ENCODE results near the gene SPINK13. TPM values are rescaled to one million over a fixed set of nuclear protein-coding genes. Genes with fewer than 3 reads are reported as not detected.
"Not testable (repeated sequence)": the region's sequence is repeated elsewhere in the genome, so short reads cannot be mapped to it uniquely, and the experiment has no call there.

The SPINK13 gene
- total RNA-seq: not detected
- long read RNA-seq: 0 reads

GRCh38 chr5:148268566-148268965 is at the start of gene SPINK13:
TSS of gene SPINK13 (plus strand) at chr5:148268794. CDS start at chr5:148270073, 1,279 bp downstream.
- DNase-seq (peak; percentile 30), ATAC-seq (peak; percentile 44 to 87)
- intact Hi-C loops (cut with DNase I): no loop called here

- intact Hi-C loops (cut with DNase I): loop anchor here in 1 of 2 donors (2.0 kb wide), 1 partner anchor 59 kb away; no protein-coding TSS in a partner anchor
- no peak for ATAC-seq
- no peak for DNase-seq
Measured at GRCh38 chr5:148221508-148221907, 47.1 kb upstream of the SPINK13 start.

GRCh38 chr5:148224117-148224742 is 44.4 kb upstream of the SPINK13 start:
- intact Hi-C loops (cut with DNase I): no loop called here
- no peak for ATAC-seq
- no peak for DNase-seq

- no peak for DNase-seq
- no peak for ATAC-seq
- intact Hi-C loops (cut with DNase I): no loop called here
Measured at GRCh38 chr5:148228392-148228984, 40.1 kb upstream of the SPINK13 start.

GRCh38 chr5:148229840-148230239 is 38.8 kb upstream of the SPINK13 start:
- no peak for DNase-seq
- no peak for ATAC-seq
- intact Hi-C loops (cut with DNase I): no loop called here

GRCh38 chr5:148230240-148230639 is 38.4 kb upstream of the SPINK13 start:
- DNase-seq (no peak), ATAC-seq (no peak)
- intact Hi-C loops (cut with DNase I): no loop called here

GRCh38 chr5:148237785-148238417 is 30.7 kb upstream of the SPINK13 start:
- no peak for ATAC-seq
- intact Hi-C loops (cut with DNase I): no loop called here
- DNase-seq: no peak

- intact Hi-C loops (cut with DNase I): no loop called here
- DNase-seq (no peak), ATAC-seq (no peak)
Measured at GRCh38 chr5:148238418-148238794, 30.2 kb upstream of the SPINK13 start, which contains the start of gene MARCOL. TSS of gene MARCOL (plus strand) at chr5:148238525. CDS start at chr5:148238598, 73 bp downstream.

- no peak for DNase-seq
- intact Hi-C loops (cut with DNase I): no loop called here
- no peak for ATAC-seq
Measured at GRCh38 chr5:148248894-148249293, 19.7 kb upstream of the SPINK13 start.

- ATAC-seq (no peak), DNase-seq (no peak)
- intact Hi-C loops (cut with DNase I): no loop called here
Measured at GRCh38 chr5:148255456-148255855, 13.1 kb upstream of the SPINK13 start.

- intact Hi-C loops (cut with DNase I): no loop called here
- DNase-seq: no peak
Measured at GRCh38 chr5:148259288-148259687, 9.3 kb upstream of the SPINK13 start.

GRCh38 chr5:148261221-148261620 is 7.4 kb upstream of the SPINK13 start:
- no peak for DNase-seq
- no peak for ATAC-seq
- intact Hi-C loops (cut with DNase I): no loop called here

More at GRCh38 chr5:148259288-148259687, 9.3 kb upstream of the SPINK13 start:
- ATAC-seq: no peak

- ATAC-seq: no peak
Measured at GRCh38 chr5:148267962-148268361, 632 bp upstream of the SPINK13 start.

GRCh38 chr5:148275129-148275528 is 6.5 kb downstream of the SPINK13 start:
- not testable (repeated sequence) for ATAC-seq, DNase-seq

More at GRCh38 chr5:148267962-148268361, 632 bp upstream of the SPINK13 start:
- intact Hi-C loops (cut with DNase I): no loop called here
- no peak for DNase-seq

GRCh38 chr5:148280893-148281292 is 12.3 kb downstream of the SPINK13 start:
- not testable (repeated sequence) for DNase-seq, ATAC-seq
- intact Hi-C loops (cut with DNase I): loop anchor here in 1 of 2 donors (2.0 kb wide), 1 partner anchor 60 kb away; no protein-coding TSS in a partner anchor

More at GRCh38 chr5:148275129-148275528, 6.5 kb downstream of the SPINK13 start:
- intact Hi-C loops (cut with DNase I): not testable (repeated sequence)

GRCh38 chr5:148281336-148281735 is 12.7 kb downstream of the SPINK13 start:
- DNase-seq, ATAC-seq: not testable (repeated sequence)
- intact Hi-C loops (cut with DNase I): loop anchor here in 1 of 2 donors (2.0 kb wide), 1 partner anchor 61 kb away; no protein-coding TSS in a partner anchor

GRCh38 chr5:148290271-148291195 is 21.9 kb downstream of the SPINK13 start:
- ATAC-seq: peak in 1 of 2 donors; percentile 47
- intact Hi-C loops (cut with DNase I): loop anchor here in 1 of 2 donors (2.0 kb wide), 1 partner anchor 440 kb away; no protein-coding TSS in a partner anchor
- DNase-seq: no peak

GRCh38 chr5:148297731-148298130 is 29.1 kb downstream of the SPINK13 start:
- DNase-seq: no peak

GRCh38 chr5:148306446-148306845 is 37.9 kb downstream of the SPINK13 start:
- ATAC-seq (no peak), DNase-seq (no peak)
- intact Hi-C loops (cut with DNase I): no loop called here

More at GRCh38 chr5:148297731-148298130, 29.1 kb downstream of the SPINK13 start:
- no peak for ATAC-seq
- intact Hi-C loops (cut with DNase I): no loop called here

Data from left cardiac atrium (tissue), 4 donors.